ENCODE measurements around the gene GLI3.

Gene GLI3

GRCh38 chr7:42198296-42198695, 38.7 kb downstream of the GLI3 start:
- Histone ChIP-seq H3K4me1 (ENCODE audit: insufficient read depth, low read length) (no peaks in the 10 kb centered on the region), H3K36me3 (ENCODE audit: insufficient read depth, low read length) (peaks cover 30% of the 10 kb centered on the region), H2AFZ (ENCODE audit: low read depth, low read length) (no peak overlapping the region), H3K9me3 (ENCODE audit: low read length) (peaks cover 3% of the 10 kb centered on the region), H3K27me3 (ENCODE audit: insufficient read depth, low read length) (no peaks in the 10 kb centered on the region), H3K4me3 (ENCODE audit: low read length) (no peak overlapping the region)

GRCh38 chr7:42197451-42197850, 39.6 kb downstream of the GLI3 start:
- no peaks in the 10 kb centered on the region for H3K9me3 ChIP-seq (ENCODE audit: low read length)
- peaks cover 28% of the 10 kb centered on the region for H3K36me3 ChIP-seq (ENCODE audit: insufficient read depth, low read length)

GRCh38 chr7:42194238-42194637, 42.8 kb downstream of the GLI3 start:
- H3K4me3 ChIP-seq (ENCODE audit: low read length) = no peak overlapping the region
- H3K27me3 ChIP-seq (ENCODE audit: insufficient read depth, low read length) = no peaks in the 10 kb centered on the region
- peaks cover 25% of the 10 kb centered on the region for H3K36me3 ChIP-seq (ENCODE audit: insufficient read depth, low read length)
- no peaks in the 10 kb centered on the region for H3K4me1 ChIP-seq (ENCODE audit: insufficient read depth, low read length)
- no peaks in the 10 kb centered on the region for H3K9me3 ChIP-seq (ENCODE audit: low read length)
- no peak overlapping the region for H2AFZ ChIP-seq (ENCODE audit: low read depth, low read length)

More at GRCh38 chr7:42197451-42197850, 39.6 kb downstream of the GLI3 start:
- H3K27me3 ChIP-seq (ENCODE audit: insufficient read depth, low read length) = no peaks in the 10 kb centered on the region
- H2AFZ ChIP-seq (ENCODE audit: low read depth, low read length) = no peak overlapping the region
- H3K4me1 ChIP-seq (ENCODE audit: insufficient read depth, low read length) = no peaks in the 10 kb centered on the region
- H3K4me3 ChIP-seq (ENCODE audit: low read length) = no peak overlapping the region

- Histone ChIP-seq H3K36me3 (ENCODE audit: insufficient read depth, low read length) (peaks cover 25% of the 10 kb centered on the region), H2AFZ (ENCODE audit: low read depth, low read length) (no peak overlapping the region), H3K4me3 (ENCODE audit: low read length) (no peak overlapping the region), H3K4me1 (ENCODE audit: insufficient read depth, low read length) (no peaks in the 10 kb centered on the region), H3K9me3 (ENCODE audit: low read length) (no peaks in the 10 kb centered on the region), H3K27me3 (ENCODE audit: insufficient read depth, low read length) (no peaks in the 10 kb centered on the region)
These were observed 43.4 kb downstream of the GLI3 start for GRCh38 chr7:42193471-42194129.

GRCh38 chr7:42192851-42193461, 44.1 kb downstream of the GLI3 start:
- Histone ChIP-seq H3K9me3 (ENCODE audit: low read length) (no peaks in the 10 kb centered on the region), H3K27me3 (ENCODE audit: insufficient read depth, low read length) (no peaks in the 10 kb centered on the region), H2AFZ (ENCODE audit: low read depth, low read length) (no peak overlapping the region), H3K4me1 (ENCODE audit: insufficient read depth, low read length) (no peaks in the 10 kb centered on the region), H3K36me3 (ENCODE audit: insufficient read depth, low read length) (peaks cover 18% of the 10 kb centered on the region), H3K4me3 (ENCODE audit: low read length) (no peak overlapping the region)

- Histone ChIP-seq H3K4me1 (ENCODE audit: insufficient read depth, low read length) (no peaks in the 10 kb centered on the region), H3K27me3 (ENCODE audit: insufficient read depth, low read length) (no peaks in the 10 kb centered on the region), H3K9me3 (ENCODE audit: low read length) (no peaks in the 10 kb centered on the region), H2AFZ (ENCODE audit: low read depth, low read length) (no peak overlapping the region), H3K4me3 (ENCODE audit: low read length) (no peak overlapping the region), H3K36me3 (ENCODE audit: insufficient read depth, low read length) (peaks cover 14% of the 10 kb centered on the region)
These were observed 44.9 kb downstream of the GLI3 start for GRCh38 chr7:42192066-42192465.

- Histone ChIP-seq H3K4me1 (ENCODE audit: insufficient read depth, low read length) (no peaks in the 10 kb centered on the region), H3K9me3 (ENCODE audit: low read length) (no peaks in the 10 kb centered on the region), H3K27me3 (ENCODE audit: insufficient read depth, low read length) (no peaks in the 10 kb centered on the region), H2AFZ (ENCODE audit: low read depth, low read length) (no peak overlapping the region), H3K36me3 (ENCODE audit: insufficient read depth, low read length) (peaks cover 3% of the 10 kb centered on the region), H3K4me3 (ENCODE audit: low read length) (no peak overlapping the region)
These were observed 47.5 kb downstream of the GLI3 start for GRCh38 chr7:42189535-42189934.

- Histone ChIP-seq H2AFZ (ENCODE audit: low read depth, low read length) (no peak overlapping the region), H3K27me3 (ENCODE audit: insufficient read depth, low read length) (no peaks in the 10 kb centered on the region), H3K4me3 (ENCODE audit: low read length) (no peak overlapping the region), H3K9me3 (ENCODE audit: low read length) (no peaks in the 10 kb centered on the region), H3K4me1 (ENCODE audit: insufficient read depth, low read length) (no peaks in the 10 kb centered on the region), H3K36me3 (ENCODE audit: insufficient read depth, low read length) (peaks cover 3% of the 10 kb centered on the region)
These were observed 50.9 kb downstream of the GLI3 start for GRCh38 chr7:42186151-42186550.

GRCh38 chr7:42185726-42186125, 51.3 kb downstream of the GLI3 start:
- Histone ChIP-seq H2AFZ (ENCODE audit: low read depth, low read length) (no peak overlapping the region), H3K9me3 (ENCODE audit: low read length) (no peaks in the 10 kb centered on the region), H3K27me3 (ENCODE audit: insufficient read depth, low read length) (no peaks in the 10 kb centered on the region), H3K4me3 (ENCODE audit: low read length) (no peak overlapping the region), H3K4me1 (ENCODE audit: insufficient read depth, low read length) (no peaks in the 10 kb centered on the region), H3K36me3 (ENCODE audit: insufficient read depth, low read length) (peaks cover 3% of the 10 kb centered on the region)

- no peaks in the 10 kb centered on the region for H3K4me1 ChIP-seq (ENCODE audit: insufficient read depth, low read length)
- no peaks in the 10 kb centered on the region for H3K27me3 ChIP-seq (ENCODE audit: insufficient read depth, low read length)
- H3K9me3 ChIP-seq (ENCODE audit: low read length) = no peaks in the 10 kb centered on the region
- peaks cover 19% of the 10 kb centered on the region for H3K36me3 ChIP-seq (ENCODE audit: insufficient read depth, low read length)
- H3K4me3 ChIP-seq (ENCODE audit: low read length) = no peak overlapping the region
- H2AFZ ChIP-seq (ENCODE audit: low read depth, low read length) = no peak overlapping the region
These were observed 53.5 kb downstream of the GLI3 start for GRCh38 chr7:42183547-42183946.

- Histone ChIP-seq H3K27me3 (ENCODE audit: insufficient read depth, low read length) (no peaks in the 10 kb centered on the region), H3K4me3 (ENCODE audit: low read length) (no peak overlapping the region), H2AFZ (ENCODE audit: low read depth, low read length) (no peak overlapping the region), H3K9me3 (ENCODE audit: low read length) (no peaks in the 10 kb centered on the region), H3K36me3 (ENCODE audit: insufficient read depth, low read length) (peaks cover 21% of the 10 kb centered on the region), H3K4me1 (ENCODE audit: insufficient read depth, low read length) (no peaks in the 10 kb centered on the region)
These were observed 55.4 kb downstream of the GLI3 start for GRCh38 chr7:42181566-42181965.

- H3K9me3 ChIP-seq (ENCODE audit: low read length) = no peaks in the 10 kb centered on the region
- no peaks in the 10 kb centered on the region for H3K4me1 ChIP-seq (ENCODE audit: insufficient read depth, low read length)
- no peak overlapping the region for H3K4me3 ChIP-seq (ENCODE audit: low read length)
- H3K36me3 ChIP-seq (ENCODE audit: insufficient read depth, low read length) = peaks cover 21% of the 10 kb centered on the region
- no peak overlapping the region for H2AFZ ChIP-seq (ENCODE audit: low read depth, low read length)
- H3K27me3 ChIP-seq (ENCODE audit: insufficient read depth, low read length) = no peaks in the 10 kb centered on the region
These were observed 56.2 kb downstream of the GLI3 start for GRCh38 chr7:42180806-42181205.

GRCh38 chr7:42176724-42177101, 60.3 kb downstream of the GLI3 start:
- Histone ChIP-seq H3K9me3 (ENCODE audit: low read length) (no peaks in the 10 kb centered on the region), H3K4me1 (ENCODE audit: insufficient read depth, low read length) (no peaks in the 10 kb centered on the region), H3K4me3 (ENCODE audit: low read length) (no peak overlapping the region), H2AFZ (ENCODE audit: low read depth, low read length) (no peak overlapping the region), H3K36me3 (ENCODE audit: insufficient read depth, low read length) (peaks cover 35% of the 10 kb centered on the region), H3K27me3 (ENCODE audit: insufficient read depth, low read length) (no peaks in the 10 kb centered on the region)

All from neuron (in vitro differentiated cells).